GM12891 (cell line): Measurements from ENCODE around the gene CSMD2.

Experiments used
- DNase-seq: peaks from one replicate; pipeline ENCODE4 v3.0.0; 2011; ENCODE audit warnings: low spot score; ENCODE audit not compliant: insufficient read length
- FAIRE-seq: peaks from 2 replicates; lab custom pipeline; 2011; peaks lifted over from hg19 to GRCh38; lab: Jason Lieb, UNC
- PAX5 ChIP-seq: IDR thresholded peaks from 2 replicates; pipeline ENCODE4 v1.6.1; 2011; ENCODE audit warnings: low read length, moderate library complexity, mild to moderate bottlenecking; ENCODE audit not compliant: insufficient read depth, severe bottlenecking
- POLR2A ChIP-seq: IDR thresholded peaks from 2 replicates; pipeline ENCODE4 v1.6.1; 2011; ENCODE audit warnings: low read depth, low read length, control low read depth
- POLR2AphosphoS5 ChIP-seq: IDR thresholded peaks from 2 replicates; pipeline ENCODE4 v1.6.1; 2011; ENCODE audit warnings: low read depth, low read length, control low read depth
- POU2F2 ChIP-seq: IDR thresholded peaks from 2 replicates; pipeline ENCODE4 v1.6.1; 2011; ENCODE audit warnings: low read depth, mild to moderate bottlenecking, control low read depth, low read length, moderate library complexity
- SPI1 ChIP-seq: IDR thresholded peaks from 2 replicates; pipeline ENCODE4 v1.6.1; 2011; ENCODE audit warnings: low read depth, low read length, control low read depth
- TAF1 ChIP-seq: IDR thresholded peaks from 2 replicates; pipeline ENCODE4 v1.6.1; 2011; ENCODE audit warnings: low read depth, low read length, control low read depth

CSMD2 gene

DNA sequence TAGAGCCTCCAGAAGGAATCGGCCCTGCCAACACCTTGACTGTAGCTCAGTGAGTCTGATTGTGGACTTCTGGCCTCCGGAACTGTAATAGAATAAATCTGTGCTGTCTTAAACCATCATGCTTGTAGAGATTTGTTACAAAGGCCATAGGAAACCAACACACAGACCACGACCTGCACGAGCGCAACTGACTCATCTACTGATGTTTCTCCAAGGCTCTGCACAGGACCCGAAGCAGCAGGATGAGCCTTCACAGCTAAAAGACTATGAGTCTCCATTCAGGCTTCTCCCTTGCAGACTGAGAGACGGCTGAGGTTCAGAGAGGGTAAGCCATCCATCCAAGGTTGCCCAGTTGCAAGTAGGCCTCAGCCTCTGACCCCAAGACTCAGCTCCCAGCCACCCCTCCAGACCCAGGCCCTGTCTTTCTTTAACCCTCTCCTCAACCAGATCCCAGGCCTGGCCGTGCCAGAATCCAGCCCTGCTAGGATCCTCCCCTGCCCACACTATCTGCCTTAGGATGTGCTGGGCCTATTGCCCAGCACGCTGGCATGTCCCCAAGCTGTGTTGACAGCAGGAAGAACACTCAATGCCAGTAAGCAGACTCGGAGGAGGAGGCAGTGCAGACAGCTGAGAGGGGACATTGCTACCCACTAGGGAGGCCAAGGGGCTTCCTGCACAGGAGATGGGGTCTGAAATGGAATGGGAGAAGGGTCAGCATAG is 192.2 kb downstream of the CSMD2 start:
- no peak for DNase-seq
- no peak for FAIRE-seq
- TF ChIP-seq POLR2A, result no peak

DNA sequence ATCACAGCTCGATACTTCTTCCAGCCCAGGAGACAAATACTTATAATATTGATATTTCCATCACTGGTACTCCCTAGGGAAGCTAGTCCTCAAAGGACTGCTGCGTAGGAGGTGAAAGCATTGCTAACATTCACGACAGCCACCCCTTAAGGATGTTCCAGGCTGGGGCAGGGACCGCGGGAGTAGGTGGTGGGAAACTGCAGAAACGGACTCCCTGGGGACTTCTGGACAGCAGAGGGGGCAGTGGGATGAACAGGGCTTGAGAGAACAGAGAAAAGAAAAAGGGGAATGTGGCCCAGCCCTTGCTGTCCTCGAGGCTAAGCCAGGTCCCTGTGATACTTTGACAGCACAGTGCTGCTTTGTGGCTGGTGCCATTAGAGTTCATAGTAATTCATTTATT is 193.1 kb downstream of the CSMD2 start:
- DNase-seq (no peak), FAIRE-seq (no peak)
- no peak for TF ChIP-seq POLR2AphosphoS5
- TF ChIP-seq POLR2A, result no peak
- no peak for TF ChIP-seq SPI1
- TF ChIP-seq POU2F2, result no peak
- TF ChIP-seq TAF1, result no peak
- TF ChIP-seq PAX5, result no peak

DNA sequence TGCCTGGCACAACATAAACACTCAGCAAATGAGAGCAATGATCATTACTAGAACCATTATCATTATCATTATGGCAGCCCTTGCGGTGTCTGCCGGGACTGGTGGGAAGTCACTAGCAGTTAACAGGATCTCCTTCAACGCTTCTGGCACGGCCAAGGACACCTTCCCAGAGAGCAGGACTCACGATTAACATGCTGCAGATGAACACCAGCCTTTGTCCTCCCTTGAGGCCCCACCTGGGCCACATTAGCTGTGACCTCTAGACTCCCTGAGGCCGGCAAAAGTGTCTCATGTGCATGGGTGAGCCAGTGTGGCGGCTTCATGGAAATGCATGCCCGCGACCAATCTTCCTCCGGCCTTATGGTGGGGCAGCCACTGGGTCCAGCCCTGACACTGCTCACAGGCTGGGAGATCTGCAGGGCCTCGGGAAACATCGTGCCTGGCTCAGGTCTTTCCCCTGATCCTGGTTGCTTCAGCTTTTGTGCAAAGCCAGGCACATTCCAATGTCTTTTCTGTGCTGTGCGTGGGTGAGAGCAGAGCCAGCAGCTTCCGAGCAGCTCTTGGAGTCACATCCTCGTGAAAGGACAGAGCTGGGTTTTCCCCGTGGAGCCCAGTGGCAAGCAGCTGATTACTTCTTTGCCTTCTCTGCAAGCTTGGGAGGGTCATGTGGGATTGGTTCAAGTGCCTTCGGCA is 193.9 kb downstream of the CSMD2 start:
- no peak for FAIRE-seq
- TF ChIP-seq PAX5, result no peak
- no peak for TF ChIP-seq POU2F2
- TF ChIP-seq SPI1, result no peak
- no peak for TF ChIP-seq POLR2AphosphoS5
- no peak for TF ChIP-seq TAF1
- no peak for TF ChIP-seq POLR2A
- no peak for DNase-seq

DNA sequence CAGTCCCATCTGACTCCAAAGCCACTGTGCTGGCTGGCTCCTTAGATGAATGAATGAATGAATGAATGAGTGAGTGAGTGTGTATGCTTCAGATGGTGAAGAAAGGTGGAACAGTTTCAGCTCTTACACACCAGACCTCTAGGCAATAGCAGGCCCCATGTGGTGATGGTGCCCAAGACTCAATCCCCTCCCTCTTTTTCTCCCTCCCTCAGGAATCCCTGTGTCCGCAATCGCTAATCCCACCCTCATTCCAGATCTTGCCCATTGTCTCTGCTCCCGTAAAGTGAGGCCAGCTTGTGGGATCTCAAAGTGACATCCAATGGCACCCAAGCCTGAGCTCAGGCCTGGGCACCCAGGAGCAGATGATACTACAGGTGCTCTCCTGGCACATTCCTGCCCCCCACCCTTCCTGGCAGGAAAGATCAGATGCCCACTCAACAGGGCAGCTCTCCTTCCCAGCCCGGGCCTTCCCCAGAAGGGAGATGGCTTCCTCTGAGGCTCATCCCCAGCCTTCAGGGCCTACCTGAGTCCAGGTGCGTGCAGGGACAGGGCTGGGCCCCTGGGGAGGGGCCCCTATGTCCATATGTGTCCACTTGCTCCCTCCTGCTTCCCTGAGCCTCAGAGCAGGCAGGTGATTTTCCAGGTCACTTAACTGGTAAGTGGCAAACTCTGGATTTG is 194.7 kb downstream of the CSMD2 start:
- TF ChIP-seq TAF1 (no peak), PAX5 (no peak), POU2F2 (no peak), POLR2AphosphoS5 (no peak), SPI1 (no peak), POLR2A (no peak)
- DNase-seq (no peak), FAIRE-seq (no peak)

DNA sequence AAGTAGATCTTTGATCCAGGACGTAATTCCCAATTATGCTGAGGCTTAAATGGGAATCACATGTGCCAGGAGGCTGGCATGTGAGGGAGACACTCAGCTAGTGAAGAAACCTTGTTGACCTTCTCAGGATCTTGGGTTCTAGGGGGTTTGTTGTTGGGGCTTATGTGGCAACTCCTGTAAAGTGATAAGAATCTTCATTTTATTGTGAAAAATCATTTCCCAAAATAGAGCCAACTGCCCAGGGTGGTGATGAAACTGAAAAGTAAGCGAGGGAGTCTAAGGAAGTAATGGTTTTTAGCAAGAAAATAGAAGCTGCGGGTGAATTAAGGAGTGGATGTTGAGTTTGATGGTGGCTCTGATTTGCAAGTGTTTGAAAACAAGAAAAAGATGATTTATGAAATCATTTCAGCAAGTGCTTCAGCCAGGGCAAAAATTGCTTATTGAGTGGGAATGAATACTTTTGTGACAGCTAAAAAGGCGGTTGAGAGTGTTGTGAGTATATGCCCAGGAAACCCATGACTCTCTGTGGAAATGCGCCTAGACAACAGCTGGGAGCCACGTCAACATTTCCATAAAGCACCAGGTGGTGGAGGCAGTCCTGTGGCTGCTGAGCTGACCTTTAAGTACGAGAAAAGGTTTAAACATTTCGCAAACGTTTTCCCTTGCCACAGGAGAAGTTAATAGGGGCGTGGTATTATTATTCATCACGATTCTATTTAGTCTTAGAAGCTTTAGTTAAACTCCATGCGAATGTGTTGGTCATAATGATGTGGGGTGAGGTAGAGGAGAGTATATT is 198.5 kb downstream of the CSMD2 start:
- TF ChIP-seq TAF1 (no peak), POU2F2 (no peak), POLR2AphosphoS5 (no peak), PAX5 (no peak), SPI1 (no peak), POLR2A (no peak)
- DNase-seq (no peak), FAIRE-seq (no peak)

DNA sequence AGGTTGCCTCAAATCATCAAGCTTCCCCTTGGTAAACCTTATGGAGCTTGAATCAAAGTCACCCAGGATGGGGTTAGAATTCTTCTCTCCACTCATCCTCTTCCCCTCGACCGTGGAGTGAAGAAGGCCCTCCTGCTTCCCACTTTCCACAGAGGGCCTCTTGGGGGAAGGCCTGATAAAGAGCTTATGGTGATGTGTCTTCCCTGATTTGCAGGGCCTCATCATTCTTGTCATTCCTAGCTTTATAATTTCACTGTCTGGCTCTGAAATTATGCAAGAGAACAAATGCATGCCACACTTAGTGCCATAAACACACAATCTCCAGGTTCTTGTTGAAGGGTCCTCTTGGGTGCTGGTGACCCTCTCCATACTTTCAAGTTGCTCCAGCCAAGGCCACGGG is 199.9 kb downstream of the CSMD2 start:
- FAIRE-seq (no peak), DNase-seq (no peak)
- TF ChIP-seq POLR2A (no peak), PAX5 (no peak), POLR2AphosphoS5 (no peak), POU2F2 (no peak), SPI1 (no peak), TAF1 (no peak)

DNA sequence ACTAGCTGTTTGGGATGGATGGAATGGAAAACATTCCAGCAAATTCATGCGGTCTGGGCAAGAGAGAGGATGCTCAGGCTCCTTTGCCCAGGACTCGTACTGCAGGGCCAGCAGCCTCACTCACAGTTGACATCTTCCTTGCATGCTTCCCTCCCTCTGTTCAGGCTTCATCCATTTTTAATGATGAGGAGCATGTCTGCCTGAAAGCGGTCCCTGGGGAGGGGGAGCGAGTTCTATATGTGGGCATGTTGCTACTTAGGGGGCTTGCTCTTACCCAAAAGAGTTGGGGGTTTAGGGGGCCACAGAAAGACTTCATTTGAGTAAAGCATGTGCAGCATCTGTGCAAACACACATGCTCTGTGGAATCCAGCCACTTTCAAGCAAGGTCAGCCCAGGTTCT is 203.0 kb downstream of the CSMD2 start:
- FAIRE-seq (no peak), DNase-seq (no peak)
- TF ChIP-seq POU2F2 (no peak), POLR2AphosphoS5 (no peak), SPI1 (no peak), PAX5 (no peak), TAF1 (no peak), POLR2A (no peak)

DNA sequence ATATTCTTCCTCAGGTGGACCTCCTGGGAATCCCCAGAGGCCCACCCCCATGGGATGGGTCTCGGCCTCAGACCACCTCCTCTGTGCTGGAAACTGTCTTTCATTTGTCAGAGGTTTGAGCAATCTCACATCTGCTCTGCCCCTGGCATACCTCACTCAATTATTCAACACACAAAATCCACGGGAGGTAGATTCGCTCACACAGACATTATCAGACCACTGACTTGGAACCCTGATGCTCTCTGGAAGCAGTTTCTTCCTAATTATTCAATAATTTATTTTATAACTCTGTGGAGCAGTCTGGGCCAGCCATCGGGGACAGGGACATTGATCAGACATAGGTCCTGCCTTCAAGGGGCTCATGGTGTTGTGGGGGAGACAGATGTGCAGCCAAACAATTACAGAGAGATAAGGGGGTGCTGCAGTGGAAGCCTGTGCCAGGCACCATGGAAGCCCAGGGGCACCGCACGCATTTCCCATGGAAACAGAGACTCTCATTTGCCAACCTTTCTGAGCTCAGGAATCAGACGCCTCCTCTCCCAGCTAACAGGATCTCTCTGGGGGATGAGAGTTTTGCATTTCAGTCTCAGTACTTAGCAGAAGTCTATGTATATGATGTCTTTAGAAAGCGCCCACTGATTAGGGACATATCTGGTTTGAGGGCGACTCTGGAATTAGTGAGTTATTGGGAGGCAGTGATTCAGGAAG is 204.7 kb downstream of the CSMD2 start:
- TF ChIP-seq POU2F2, result no peak
- TF ChIP-seq POLR2A, result no peak
- no peak for TF ChIP-seq TAF1
- no peak for TF ChIP-seq SPI1
- no peak for DNase-seq
- FAIRE-seq, result no peak
